K562 (cell line): ENCODE measurements around the gene CSNK1G1.

Experiments
- BHLHE40 ChIP-seq: IDR thresholded peaks from 2 replicates; pipeline ENCODE4 v1.6.1; 2011; ENCODE audit warnings: low read length, improper control_type of control experiment
- C11orf30 ChIP-seq: fragments of 450-650 bp; IDR thresholded peaks from 2 replicates; pipeline ENCODE4 v1.6.1; 2016; ENCODE audit warnings: low read depth, mild to moderate bottlenecking
- CHD1 ChIP-seq: fragments of 200-600 bp; sonication (generic); IDR thresholded peaks from one replicate; pipeline ENCODE4 v1.6.1; 2012; ENCODE audit warnings: mild to moderate bottlenecking, moderate library complexity, low read length, inconsistent platforms
- ELF2 ChIP-seq: fragments of 250-450 bp; sonication (Bioruptor Pico); IDR thresholded peaks from 2 replicates; pipeline ENCODE4 v1.5.0; 2021; ENCODE audit warnings: mild to moderate bottlenecking
- GATAD2B ChIP-seq: fragments of 450-650 bp; IDR thresholded peaks from 2 replicates; pipeline ENCODE4 v1.6.1; 2017; ENCODE audit warnings: mild to moderate bottlenecking, borderline replicate concordance
- L3MBTL2 ChIP-seq: fragments of 450-650 bp; IDR thresholded peaks from 2 replicates; pipeline ENCODE4 v1.6.1; 2016; ENCODE audit warnings: mild to moderate bottlenecking, moderate library complexity
- PML ChIP-seq: IDR thresholded peaks from 2 replicates; pipeline ENCODE4 v1.6.1; 2012; ENCODE audit warnings: low read length, inconsistent platforms
- POLR2AphosphoS5 ChIP-seq: IDR thresholded peaks from 2 replicates; pipeline ENCODE4 v1.6.1; 2011; ENCODE audit warnings: mild to moderate bottlenecking, low read depth, low read length, moderate library complexity; ENCODE audit not compliant: control insufficient read depth, insufficient read depth
- RAD21 ChIP-seq, 2 experiments: fragments of 250-450 bp in 1 of 2; fragments of 450-650 bp in 1 of 2; sonication (Bioruptor Pico) in 1 of 2; formaldehyde crosslinking in 1 of 2; IDR thresholded peaks in 1 of 2; conservative IDR thresholded peaks in 1 of 2; 2 replicates each; pipeline versions ENCODE4 v1.4.0 to v1.8.0; 2020 to 2022; ENCODE audit warnings: mild to moderate bottlenecking in 2 of 2, moderate library complexity in 1 of 2
- RNF2 ChIP-seq: sonication (generic); IDR thresholded peaks from 2 replicates; pipeline ENCODE4 v1.6.1; 2016
- ZNF311 ChIP-seq: fragments of 250-450 bp; sonication (Bioruptor Pico); IDR thresholded peaks from 2 replicates; pipeline ENCODE4 v1.4.0; 2020; ENCODE audit warnings: mild to moderate bottlenecking, moderate library complexity
- TF ChIP-seq, protein P1 (sequence below): IDR thresholded peaks from 3 replicates; pipeline ENCODE4 v1.6.1; 2011; ENCODE audit warnings: borderline replicate concordance, mild to moderate bottlenecking, moderate library complexity; ENCODE audit not compliant: insufficient read length; ENCODE audit errors: extremely low read depth
- TF ChIP-seq, protein P2 (sequence below): fragments of 250-450 bp; sonication (Bioruptor Pico); IDR thresholded peaks from 2 replicates; pipeline ENCODE4 v1.8.0; 2021; ENCODE audit warnings: moderate library complexity, mild to moderate bottlenecking, inconsistent platforms
- TF ChIP-seq, protein P3 (sequence below), 3 experiments: IDR thresholded peaks in 2 of 3; conservative IDR thresholded peaks in 1 of 3; 2 replicates each; pipeline ENCODE4 v1.5.1; 2011 to 2012; ENCODE audit warnings: low read length in 3 of 3, mild to moderate bottlenecking in 3 of 3, control low read depth in 2 of 3, improper control_type of control experiment in 1 of 3, inconsistent platforms in 1 of 3, low read depth in 1 of 3, mixed read lengths in 1 of 3, moderate library complexity in 1 of 3; ENCODE audit not compliant: insufficient read depth in 2 of 3

DNA sequence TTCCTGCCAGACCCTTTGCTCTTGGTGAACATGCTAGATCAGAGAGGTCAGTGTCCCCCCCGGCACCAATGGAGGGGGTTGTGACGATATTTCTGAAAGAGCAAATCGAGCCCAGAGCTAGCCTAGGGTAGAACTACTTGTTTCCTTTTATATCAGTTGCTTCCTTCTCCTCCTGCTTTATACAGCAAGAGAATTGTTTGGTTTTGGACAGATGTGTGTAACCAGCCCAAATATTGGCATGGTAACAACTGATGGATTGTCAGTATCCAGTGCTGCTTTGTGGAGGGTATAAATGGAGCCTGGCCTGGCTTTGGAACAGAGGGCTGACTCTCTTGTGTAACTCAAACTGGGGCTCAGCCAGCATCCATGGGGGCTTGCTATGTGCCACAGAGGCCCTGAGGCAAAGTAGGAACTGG lies 233.0 kb downstream of the CSNK1G1 start:
- TF ChIP-seq RNF2 = no peak
- TF ChIP-seq, protein P1, sequence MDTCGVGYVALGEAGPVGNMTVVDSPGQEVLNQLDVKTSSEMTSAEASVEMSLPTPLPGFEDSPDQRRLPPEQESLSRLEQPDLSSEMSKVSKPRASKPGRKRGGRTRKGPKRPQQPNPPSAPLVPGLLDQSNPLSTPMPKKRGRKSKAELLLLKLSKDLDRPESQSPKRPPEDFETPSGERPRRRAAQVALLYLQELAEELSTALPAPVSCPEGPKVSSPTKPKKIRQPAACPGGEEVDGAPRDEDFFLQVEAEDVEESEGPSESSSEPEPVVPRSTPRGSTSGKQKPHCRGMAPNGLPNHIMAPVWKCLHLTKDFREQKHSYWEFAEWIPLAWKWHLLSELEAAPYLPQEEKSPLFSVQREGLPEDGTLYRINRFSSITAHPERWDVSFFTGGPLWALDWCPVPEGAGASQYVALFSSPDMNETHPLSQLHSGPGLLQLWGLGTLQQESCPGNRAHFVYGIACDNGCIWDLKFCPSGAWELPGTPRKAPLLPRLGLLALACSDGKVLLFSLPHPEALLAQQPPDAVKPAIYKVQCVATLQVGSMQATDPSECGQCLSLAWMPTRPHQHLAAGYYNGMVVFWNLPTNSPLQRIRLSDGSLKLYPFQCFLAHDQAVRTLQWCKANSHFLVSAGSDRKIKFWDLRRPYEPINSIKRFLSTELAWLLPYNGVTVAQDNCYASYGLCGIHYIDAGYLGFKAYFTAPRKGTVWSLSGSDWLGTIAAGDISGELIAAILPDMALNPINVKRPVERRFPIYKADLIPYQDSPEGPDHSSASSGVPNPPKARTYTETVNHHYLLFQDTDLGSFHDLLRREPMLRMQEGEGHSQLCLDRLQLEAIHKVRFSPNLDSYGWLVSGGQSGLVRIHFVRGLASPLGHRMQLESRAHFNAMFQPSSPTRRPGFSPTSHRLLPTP = no peak
- no peak for TF ChIP-seq C11orf30
- no peak for TF ChIP-seq CHD1
- TF ChIP-seq, protein P2, sequence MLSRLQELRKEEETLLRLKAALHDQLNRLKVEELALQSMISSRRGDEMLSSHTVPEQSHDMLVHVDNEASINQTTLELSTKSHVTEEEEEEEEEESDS (CRISPR knock-in tag) = no peak
- no peak for TF ChIP-seq PML
- TF ChIP-seq BHLHE40 = no peak
- TF ChIP-seq L3MBTL2 = no peak
- TF ChIP-seq GATAD2B = no peak
- TF ChIP-seq RAD21 (CRISPR knock-in tag; conservative IDR thresholded peaks at IDR 0.05 in 1 of 2, IDR thresholded peaks at IDR 0.05 in 1 of 2) = no peak
- no peak for TF ChIP-seq POLR2AphosphoS5
- TF ChIP-seq, protein P3, sequence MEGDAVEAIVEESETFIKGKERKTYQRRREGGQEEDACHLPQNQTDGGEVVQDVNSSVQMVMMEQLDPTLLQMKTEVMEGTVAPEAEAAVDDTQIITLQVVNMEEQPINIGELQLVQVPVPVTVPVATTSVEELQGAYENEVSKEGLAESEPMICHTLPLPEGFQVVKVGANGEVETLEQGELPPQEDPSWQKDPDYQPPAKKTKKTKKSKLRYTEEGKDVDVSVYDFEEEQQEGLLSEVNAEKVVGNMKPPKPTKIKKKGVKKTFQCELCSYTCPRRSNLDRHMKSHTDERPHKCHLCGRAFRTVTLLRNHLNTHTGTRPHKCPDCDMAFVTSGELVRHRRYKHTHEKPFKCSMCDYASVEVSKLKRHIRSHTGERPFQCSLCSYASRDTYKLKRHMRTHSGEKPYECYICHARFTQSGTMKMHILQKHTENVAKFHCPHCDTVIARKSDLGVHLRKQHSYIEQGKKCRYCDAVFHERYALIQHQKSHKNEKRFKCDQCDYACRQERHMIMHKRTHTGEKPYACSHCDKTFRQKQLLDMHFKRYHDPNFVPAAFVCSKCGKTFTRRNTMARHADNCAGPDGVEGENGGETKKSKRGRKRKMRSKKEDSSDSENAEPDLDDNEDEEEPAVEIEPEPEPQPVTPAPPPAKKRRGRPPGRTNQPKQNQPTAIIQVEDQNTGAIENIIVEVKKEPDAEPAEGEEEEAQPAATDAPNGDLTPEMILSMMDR (IDR thresholded peaks at IDR 0.05 in 2 of 3, conservative IDR thresholded peaks at IDR 0.05 in 1 of 3; ENCODE audit: insufficient read depth in 2 of 3, low read depth in 1 of 3, low read length in 3 of 3) = no peak
- no peak for TF ChIP-seq ELF2 (CRISPR knock-in tag)
- no peak for TF ChIP-seq ZNF311
